ENCODE data around the gene DLD.
A peak's percentile ranks its signal among the peaks of the same experiment; 100 is the strongest.
"Not testable (repeated sequence)": the region's sequence is repeated elsewhere in the genome, so short reads cannot be mapped to it uniquely, and the experiment has no call there.

The DLD gene

DNA sequence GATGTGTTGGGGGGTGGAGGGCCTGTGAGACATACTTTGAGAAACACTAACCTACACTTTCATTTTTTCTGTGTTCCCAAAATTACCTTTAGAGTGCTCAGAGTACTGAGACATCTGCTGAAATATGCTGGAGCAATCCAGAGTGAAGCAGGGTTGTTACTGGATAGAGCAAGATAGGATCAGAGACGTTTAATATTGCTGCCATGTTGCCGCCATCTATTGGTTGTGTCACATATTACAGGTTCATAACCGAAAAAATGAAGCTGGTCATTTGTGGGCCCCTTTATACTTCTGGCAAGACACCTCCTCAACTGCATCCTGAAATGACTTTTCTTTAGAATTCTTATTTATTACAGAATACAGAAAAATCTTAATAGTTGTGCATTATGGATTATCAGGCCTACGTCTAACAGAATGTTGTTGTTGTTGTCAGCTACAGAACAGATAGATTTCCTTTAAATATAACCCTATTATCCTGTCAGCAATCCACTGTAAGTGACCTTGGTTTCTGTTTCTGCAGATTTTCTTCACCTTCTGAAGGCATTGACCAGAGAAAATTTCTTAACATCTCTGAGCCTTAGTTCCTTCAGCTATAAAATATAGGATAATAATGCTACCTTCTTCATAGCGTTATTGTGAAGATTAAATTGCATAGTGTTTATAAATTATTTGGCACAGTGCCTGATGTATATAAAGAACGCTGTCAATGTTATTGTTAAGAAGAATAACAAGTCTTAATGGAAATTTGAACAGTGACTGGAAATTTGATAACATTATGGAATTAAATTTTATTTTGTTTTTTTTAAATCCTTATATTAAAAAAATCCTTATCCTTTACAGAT, 16.2 kb upstream of the DLD start:
- ATAC-seq (peak; percentile 76), DNase-seq (peak; percentile 39)

DNA sequence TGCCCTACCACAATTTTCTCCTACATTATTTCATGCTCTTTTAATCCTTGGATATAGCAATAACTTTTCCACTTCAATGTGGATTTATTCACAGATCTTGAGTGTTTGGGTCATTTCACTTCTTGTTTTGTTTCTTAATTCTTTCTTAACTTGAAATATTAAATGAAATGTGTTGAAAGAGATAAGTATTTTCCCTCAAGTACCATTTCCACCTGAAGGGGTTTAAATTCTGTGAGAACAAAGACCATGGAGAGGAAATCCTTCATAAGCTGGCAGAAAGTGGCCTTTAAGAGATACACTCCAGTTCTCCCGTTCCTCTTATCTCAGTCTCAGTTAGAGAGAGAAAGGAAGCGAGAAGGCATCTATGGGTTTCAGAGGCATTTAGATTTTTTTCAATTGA, 14.1 kb upstream of the DLD start:
- ATAC-seq (no peak), DNase-seq (no peak)

DNA sequence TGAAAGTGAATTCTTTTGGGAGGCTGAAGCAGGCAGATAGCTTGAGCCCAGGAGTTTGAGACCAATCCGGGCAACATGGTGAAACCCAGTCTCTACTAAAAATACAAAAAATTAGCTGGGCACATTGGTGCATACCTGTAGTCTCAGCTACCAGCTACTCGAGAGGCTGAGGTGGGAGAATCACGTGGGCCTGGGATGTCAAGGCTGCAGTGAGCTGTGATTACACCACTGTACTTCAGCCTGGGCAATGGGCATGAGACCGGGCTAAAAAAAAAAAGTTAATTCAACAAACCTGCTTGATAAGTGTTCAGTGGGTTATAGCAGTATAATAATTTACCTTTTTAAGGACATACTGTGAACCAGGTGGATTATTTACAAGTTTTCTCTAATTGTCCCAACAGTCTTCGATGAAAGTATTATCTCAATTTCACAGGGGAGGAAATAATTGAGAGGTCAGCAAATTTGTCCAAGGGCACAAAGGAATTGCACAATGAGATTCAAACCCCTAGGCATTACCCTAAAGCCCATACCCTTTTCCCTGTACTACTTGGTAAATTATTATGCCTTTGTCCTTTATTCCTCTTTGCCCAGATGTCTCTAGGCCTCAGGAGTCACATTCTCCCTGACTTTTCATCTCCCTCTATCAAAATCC, 13.1 kb upstream of the DLD start:
- no peak for DNase-seq
- no peak for ATAC-seq

DNA sequence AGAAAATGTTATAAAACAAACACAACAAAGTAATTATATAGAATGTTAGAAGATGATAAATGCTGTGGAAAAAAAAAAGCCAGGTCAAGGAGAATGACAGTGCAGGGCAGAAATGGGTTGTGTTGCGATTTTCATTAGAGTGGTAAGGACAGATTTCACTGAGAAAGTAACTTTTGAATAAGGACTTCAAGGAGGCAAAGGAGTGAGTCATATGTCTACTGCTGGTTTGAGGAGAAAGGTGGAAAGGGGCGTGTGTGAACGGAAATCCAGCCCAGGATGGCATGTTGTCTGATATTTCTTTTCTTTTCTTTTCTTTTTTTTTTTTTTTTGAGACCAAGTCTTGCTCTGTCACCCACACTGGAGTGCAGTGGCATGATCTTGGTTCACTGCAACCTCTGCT, 12.3 kb upstream of the DLD start:
- no peak for ATAC-seq
- no peak for DNase-seq

DNA sequence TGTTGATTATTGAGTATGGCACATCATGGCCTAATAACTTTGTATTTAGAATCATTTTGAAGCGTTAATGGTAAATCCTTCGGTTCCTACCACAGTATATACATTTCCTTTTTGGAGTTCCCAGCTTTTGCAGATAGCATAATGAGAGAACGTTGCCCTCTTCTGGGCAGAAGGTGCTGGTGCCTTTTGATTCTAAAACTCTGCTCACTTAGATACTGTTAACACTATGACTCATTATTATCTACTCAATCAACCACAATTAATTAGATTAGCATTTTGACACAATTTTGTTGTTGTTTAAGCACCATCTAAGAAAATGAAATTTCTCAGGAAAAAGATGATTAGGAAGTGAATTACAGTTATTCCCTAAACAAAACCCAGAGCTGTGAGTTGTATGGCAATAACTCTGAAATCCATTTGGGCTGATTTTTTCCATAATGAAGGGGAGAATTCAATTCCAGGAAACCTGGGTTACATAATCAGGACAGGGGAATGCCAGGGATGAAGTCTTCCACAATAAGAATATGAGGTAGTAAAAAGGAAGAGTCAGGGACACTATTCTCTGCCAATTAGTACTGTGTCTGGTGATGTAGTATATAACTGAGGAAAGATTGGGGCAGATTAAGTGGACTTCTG, 11.5 kb upstream of the DLD start:
- ATAC-seq (peak; percentile 66), DNase-seq (no peak)

DNA sequence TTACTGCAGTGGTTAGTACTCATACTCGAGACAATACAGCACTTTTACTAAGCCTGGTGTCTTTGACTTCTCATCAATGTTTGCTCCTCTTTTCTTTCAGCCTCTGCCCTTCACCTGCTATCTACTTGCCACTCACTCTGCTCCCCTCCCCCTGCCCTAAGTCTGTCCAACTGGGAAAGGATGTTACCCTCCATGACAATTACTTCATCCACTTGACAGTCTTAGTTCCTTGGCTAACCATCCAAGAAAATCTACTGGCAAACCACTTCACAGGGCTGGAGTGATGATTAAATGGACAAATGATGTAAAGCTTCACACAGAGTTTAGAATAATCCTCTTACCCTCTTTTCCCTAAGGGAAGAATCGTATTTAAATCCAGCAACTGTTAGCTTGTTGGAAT, 8.2 kb upstream of the DLD start:
- DNase-seq (no peak), ATAC-seq (no peak)

DNA sequence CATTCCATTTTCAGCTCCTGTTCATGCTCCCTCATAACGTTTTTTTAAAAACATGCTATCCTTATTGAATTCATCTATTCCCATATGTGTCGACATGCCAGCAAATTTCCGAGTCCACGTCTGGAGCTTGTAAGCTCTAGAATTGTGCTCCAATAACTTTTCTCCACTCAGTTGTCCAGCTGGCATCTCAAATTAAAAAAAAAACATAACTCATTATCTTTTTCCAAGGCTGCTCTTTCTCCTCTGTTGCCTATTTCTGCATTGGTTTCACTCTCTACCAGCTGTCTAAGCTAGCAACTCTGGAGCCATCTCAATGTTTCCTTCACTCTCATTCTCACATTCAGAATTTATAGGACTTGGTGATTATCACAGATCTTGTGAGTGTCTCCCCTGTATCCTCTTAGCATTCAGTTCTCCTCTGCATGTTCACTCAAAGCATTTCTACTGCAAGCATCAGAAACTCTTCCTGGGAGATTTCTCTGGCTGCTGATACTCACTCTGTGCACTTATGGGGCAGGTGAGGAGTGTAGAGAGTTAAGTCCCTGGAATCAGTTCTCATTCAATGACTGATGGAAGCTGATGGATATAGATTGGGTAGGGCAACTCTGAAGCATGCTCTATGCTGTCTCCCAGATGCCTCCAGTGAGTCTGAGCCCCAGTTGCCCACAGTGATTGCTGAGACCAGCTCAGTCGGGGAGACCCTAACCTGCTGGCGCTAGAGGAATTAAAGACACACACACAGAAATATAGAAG, 6.7 kb upstream of the DLD start:
- no peak for ATAC-seq
- no peak for DNase-seq

DNA sequence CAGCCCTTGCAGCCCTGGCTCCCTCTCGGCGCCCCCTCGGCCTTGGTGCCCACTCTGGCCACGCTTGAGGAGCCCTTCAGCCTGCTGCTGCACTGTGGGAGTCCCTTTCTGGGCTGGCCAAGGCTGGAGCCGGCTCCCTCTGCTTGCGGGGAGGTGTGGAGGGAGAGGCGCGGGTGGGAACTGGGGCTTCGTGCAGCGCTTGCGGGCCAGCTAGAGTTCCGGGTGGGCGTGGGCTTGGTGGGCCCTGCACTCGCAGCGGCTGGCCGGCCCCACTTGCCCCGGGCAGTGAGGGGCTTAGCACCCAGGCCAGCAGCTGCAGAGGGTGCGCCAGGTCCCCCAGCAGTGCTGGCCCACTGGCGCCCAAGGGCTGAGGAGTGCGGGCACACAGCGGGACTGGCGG, 3.2 kb upstream of the DLD start:
- DNase-seq, ATAC-seq: not testable (repeated sequence)

DNA sequence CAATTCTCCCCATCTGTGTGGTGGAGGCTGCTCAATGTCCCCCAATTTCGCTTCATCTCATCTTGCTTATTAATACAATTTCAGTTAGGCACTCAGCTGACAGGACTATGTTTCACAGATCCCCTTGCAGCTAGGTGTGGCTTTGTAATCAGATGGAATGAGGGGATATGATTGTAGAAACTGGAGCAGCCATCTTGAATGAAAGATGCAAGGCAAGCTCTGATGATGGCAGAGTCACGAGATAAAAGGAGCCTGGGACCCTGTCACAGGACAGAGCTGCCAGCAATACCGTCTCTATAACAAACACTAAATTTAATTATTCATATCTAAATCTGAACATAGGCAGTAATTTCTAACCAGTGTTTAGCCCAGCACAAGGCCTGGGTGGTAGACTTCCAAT, 991 bp upstream of the DLD start:
- ATAC-seq (no peak), DNase-seq (no peak)

DNA sequence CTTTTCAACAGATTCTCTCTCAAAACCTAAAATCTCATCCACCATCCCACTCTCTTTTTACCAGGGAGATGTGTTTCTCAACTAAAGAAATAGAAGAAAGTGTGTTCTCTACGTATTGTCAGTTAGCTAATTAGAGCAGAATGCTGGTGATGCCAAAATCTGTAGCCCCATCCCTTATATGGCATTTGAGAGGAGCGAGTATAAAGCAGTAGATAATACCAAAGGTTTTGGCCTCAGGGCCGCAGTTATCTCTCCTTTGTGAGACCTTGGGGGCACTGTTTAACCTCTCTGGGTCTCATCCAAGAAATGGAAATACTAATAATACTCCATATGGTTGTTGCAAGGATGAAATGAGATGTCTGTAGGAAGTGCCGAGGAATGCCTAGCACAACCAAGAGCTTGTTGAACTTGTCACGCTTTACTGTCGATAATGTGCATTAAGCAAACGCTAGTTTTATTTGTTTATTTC, 456 bp upstream of the DLD start:
- ATAC-seq: no peak
- no peak for DNase-seq

DNA sequence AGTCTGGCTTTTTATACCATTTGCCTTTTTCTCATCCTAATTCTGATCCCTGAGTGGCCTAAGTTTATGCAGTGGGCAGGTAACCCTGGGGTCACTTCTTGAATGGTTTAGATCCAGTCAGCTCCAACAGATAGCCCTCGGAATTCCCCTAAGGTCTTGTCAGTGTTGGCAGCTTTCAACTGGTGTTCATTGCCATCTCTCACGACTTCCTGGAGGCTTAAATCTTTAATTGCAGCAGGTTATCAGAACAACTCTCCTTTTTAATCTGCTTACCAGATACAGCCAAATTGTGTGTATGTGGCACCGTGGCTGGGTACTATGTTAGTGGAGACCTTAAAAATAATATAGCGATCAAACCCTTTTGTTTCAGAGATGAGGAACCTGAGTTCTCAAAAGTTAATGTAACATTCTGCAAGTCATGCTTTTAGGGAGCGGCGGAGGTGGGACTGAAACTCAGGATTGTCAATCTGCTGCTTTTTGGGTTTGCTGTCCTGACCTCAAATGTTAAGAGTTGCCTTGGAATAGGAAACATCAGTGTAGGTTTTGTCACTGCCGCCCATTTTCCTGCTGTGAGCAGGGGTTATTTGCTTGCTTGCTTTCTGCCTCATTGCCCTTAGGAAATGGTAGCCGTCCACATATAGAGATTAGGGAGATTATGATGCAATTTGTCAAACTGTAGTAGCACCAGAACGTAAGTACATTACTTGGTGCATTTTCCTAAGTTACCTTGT, 818 bp downstream of the DLD start:
- DNase-seq (peak; percentile 28), ATAC-seq (peak; percentile 12)

DNA sequence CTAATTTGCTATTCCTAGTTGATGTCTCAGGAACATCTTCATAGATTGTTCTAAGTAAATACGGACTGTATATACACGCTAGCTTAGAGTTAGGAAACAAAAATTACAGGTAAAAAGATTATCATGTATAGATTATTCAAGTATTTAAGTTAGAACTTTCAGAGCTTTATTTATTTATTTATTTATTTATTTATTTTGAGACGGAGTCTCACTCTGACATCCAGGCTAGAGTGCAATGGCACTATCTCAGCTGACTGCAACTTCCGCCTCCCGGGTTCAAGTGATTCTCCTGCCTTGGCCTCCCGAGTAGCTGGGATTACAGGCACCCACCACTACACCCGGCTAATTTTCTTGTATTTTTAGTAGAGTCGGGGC, 1.4 kb downstream of the DLD start:
- not testable (repeated sequence) for DNase-seq, ATAC-seq

DNA sequence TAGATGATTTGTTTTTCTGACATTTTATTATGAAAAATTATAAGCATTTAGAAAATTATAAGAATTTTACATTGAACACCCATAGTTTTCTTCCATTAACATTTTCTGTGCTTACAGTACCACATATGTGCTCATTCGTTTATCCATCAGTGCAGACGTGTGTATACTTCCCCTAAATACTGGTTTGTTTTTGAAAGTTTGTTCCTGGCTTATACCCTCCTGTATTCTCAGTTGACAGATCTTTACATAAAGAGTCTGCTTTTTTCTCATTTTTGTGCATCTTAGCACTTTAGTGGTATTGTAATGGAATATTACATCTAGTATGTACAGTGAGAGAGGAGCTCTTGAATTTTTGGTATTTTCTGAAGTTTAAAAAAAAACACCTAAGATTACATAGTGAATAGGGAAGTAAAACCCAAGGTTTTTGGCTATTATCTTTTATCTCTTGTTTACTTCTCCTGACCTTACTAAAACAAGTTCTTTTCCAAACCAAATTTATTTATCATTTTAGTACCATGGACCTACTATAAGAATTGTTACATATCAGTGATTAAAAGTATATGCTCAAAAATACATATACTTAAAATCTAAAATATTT, 8.1 kb downstream of the DLD start:
- ATAC-seq (no peak), DNase-seq (no peak)

DNA sequence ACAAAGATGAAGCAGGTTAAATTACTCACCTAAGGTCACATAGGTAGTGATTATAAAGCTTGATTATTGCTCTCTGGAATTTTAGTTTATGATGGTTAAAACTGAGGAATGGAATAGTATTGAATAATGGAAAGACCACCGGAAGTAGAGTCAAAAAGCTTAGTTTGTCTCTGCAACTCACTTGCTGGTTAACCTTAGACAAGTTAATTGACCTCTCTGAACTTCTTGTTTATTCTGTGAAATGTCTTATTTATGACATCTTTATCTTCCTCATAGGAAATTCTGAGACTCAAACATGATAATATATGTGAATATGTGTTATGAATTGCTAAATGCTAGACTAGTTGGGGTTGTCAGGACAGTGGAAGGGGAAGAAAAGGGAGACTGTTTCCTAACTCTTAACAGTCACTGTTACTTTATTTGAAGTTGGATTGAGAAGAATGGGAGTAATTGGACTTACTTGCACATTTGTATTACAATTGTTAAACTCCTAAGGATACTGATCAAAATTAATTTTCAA, 9.6 kb downstream of the DLD start:
- ATAC-seq (no peak), DNase-seq (no peak)

DNA sequence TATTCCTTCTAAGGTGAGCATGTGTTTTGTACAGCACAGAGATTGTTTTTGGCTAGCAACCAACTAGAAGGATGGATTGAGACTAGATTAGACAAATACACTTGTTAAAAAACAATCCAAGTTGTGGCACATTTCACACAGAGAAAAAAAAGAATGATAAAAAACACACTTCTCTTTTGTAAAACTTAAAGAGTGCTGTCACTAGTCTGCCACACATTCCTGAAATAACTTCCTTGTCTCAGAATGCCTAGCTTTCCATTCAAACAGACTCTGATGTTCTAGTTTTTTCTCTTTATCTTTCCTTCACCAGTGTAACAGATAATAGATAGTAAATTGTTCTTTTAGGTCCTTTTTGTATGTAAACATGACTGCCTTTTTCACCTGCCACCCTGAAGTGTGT, 11.4 kb downstream of the DLD start:
- ATAC-seq (no peak), DNase-seq (no peak)

DNA sequence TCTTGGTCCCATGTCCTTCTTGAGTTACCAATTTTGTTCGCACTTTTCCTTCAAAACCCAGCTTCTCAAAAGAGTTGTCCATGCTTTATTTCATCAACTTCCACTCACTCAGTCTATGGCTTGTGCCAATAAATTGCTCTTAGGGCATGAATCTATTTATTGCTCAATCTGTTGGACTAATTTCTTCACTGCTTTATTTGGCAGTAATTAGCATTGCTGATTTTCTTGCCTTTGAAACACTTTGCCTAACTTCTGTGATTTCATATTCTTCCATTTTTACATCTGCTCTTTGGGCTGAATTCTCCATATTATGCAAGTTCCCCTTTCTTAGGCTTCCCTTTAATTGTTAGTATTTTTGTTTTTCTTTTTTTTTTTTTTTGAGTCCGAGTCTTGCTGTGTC, 16.8 kb downstream of the DLD start:
- no peak for DNase-seq
- ATAC-seq: no peak

DNA sequence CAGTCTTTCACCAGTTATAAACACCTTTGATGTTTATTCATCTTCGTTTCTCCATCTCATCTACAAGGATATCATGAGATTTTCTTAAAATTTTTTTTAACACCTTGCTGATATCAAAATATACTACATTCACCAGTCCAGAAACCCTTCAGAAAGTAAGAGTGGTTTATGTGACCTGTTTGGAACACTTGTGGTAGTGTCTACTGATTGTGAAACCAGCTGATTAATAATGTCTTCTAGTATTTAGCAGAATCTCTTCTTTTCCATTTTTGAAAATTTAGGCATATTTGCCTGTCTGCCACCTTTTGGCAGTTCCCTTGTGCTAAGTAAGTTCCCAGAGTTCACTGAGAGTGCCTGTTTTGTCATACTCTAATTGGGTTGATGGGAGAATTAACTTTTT, 18.5 kb downstream of the DLD start:
- ATAC-seq: no peak

DNA sequence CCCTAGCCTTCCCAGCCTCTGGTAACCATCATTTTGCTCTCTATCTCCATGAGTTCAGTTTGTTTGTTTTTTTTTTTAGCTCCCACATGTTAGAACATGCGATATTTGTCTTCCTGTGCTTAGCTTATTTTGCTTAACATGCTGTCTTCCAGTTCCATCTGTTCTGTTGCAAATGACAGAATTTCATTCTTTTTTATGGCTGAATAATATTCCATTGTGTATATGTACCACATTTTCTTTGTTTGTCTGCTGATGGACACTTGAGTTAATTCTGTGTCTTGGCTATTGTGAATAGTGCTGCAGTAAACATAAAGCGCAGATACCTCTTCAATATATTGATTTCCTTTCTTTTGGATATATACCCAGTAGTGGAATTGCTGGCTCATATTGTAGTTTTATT, 21.0 kb downstream of the DLD start:
- DNase-seq (no peak), ATAC-seq (no peak)

More for the DNA sequence above, 18.5 kb downstream of the DLD start:
- no peak for DNase-seq

DNA sequence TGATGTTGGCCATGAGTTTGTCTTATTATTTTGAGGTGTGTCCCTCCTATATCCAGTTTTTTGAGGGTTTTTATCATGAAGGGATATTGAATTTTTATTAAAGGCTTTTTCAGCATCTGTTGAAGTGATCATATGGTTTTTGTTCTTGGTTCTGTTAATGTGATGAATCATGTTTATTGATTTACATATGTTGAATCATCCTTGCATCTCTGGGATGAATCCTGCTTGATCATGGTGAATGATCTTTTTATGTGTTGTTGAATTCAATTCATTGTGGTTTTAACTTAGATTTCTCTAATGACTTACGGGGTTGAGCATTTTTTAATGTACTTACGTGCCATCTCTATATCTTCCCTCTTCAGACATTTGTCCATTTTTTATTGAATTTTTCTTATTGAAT, 22.9 kb downstream of the DLD start:
- DNase-seq: no peak

DNA sequence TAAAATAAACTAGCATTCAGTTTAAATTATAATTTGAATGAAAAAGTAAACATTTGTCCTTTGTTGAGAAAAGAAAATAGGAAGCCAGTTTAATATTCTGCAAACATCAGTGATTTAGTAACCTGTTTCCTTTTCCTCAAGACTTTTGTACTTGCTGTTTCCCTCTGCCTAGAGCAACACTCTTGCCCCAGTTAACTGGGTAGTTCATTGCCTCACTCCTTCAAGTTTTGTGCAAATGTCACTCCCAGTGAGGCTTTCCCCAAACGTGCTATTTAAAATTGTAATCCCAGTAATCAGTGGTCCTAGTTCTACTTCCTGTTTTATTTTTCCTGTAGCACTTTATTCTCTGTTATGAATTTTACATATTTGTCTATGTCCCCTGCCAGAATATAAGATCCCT, 23.8 kb downstream of the DLD start:
- ATAC-seq: no peak

More for the DNA sequence above, 22.9 kb downstream of the DLD start:
- ATAC-seq: no peak

DNA sequence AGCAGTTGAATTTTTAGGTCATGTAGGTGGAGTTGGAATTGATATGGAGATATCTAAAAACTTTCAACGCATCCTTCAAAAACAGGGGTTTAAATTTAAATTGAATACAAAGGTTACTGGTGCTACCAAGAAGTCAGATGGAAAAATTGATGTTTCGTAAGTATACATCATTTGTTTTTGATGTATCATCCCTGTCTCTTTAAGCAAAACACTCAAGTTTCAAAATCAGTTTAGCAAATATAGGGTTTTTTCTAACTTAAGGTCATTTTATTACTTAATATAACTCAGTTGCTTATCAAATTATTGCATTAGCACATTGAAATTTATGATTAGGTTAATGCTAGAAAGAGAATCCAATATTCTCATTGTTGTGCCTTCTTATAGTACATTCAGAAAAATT, 24.6 kb downstream of the DLD start:
- DNase-seq (no peak), ATAC-seq (no peak)

More for the DNA sequence above, 23.8 kb downstream of the DLD start:
- no peak for DNase-seq
